ENCODE measurements around the gene IQSEC3.

Gene IQSEC3

DNA sequence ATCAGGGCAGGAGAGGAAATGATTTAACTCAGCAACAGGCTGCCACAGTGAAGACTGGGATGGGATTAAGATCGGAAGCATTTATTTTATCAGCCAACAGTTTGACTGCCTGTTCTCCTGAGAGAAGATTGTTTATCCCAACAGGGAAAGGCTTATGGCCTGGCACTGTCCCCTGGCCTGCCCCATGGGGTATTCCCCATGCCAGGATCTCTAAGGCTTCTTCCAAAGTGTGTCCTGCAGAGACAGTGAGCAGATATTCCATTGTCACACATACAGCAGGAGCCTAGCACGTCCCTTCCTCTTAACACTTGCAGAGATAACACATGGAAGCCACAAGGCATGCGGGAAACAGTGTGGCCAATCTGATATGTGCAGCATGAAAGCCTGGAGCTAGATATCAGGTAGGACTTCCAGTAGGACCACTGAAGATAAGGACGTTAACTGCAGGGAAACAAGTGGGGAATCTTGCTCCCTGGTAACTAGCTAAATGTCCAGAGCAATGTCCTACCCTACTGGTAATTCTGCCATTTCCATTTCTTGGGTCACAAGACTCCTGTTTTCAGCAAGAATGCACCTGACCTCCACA lies 48.2 kb downstream of the IQSEC3 start:
- H3K27ac ChIP-seq, result no peak overlapping the region
- H3K27me3 ChIP-seq (ENCODE audit: insufficient read depth, low read depth), result peaks cover 2% of the 10 kb centered on the region; the same call in 1 of the 2 replicates
- H3K36me3 ChIP-seq (ENCODE audit: insufficient read depth), result no peaks in the 10 kb centered on the region
- H3K4me2 ChIP-seq, result no peak overlapping the region
- TF ChIP-seq, protein P1, sequence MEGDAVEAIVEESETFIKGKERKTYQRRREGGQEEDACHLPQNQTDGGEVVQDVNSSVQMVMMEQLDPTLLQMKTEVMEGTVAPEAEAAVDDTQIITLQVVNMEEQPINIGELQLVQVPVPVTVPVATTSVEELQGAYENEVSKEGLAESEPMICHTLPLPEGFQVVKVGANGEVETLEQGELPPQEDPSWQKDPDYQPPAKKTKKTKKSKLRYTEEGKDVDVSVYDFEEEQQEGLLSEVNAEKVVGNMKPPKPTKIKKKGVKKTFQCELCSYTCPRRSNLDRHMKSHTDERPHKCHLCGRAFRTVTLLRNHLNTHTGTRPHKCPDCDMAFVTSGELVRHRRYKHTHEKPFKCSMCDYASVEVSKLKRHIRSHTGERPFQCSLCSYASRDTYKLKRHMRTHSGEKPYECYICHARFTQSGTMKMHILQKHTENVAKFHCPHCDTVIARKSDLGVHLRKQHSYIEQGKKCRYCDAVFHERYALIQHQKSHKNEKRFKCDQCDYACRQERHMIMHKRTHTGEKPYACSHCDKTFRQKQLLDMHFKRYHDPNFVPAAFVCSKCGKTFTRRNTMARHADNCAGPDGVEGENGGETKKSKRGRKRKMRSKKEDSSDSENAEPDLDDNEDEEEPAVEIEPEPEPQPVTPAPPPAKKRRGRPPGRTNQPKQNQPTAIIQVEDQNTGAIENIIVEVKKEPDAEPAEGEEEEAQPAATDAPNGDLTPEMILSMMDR (conservative IDR thresholded peaks at IDR 0.05; ENCODE audit: low read depth, low read length), result no peak
- no peaks in the 10 kb centered on the region for H3K79me2 ChIP-seq (ENCODE audit: insufficient read depth, low read depth)
- H2AFZ ChIP-seq (ENCODE audit: low read depth), result no peak overlapping the region
- no peak overlapping the region for H3K9ac ChIP-seq
- no peak overlapping the region for H3K4me3 ChIP-seq (IDR thresholded peaks at IDR 0.05; ENCODE audit: insufficient read depth, low read depth, low read length)
- peaks cover 15% of the 10 kb centered on the region for H3K4me1 ChIP-seq (ENCODE audit: low read depth, poor library complexity, severe bottlenecking)
- no peaks in the 10 kb centered on the region for H4K20me1 ChIP-seq (ENCODE audit: insufficient read depth)

DNA sequence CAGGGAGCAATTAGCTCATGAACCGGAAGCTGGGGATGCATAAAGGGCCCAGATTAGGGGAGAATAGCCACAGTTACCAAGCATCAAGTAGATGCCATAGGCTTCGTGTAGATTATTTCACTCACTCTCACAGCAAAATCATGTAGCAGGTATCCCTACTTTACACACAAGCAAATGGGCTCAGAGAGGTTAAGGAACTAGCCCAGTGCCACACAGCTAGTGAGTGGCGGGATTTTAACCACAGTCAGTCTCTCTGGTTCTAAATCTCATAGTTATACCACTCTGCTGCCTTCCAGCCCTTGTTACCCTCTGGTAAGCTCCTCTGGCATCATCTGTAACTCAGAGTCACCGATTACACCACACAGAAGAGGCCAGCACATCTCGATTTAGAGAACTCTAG lies 49.0 kb downstream of the IQSEC3 start:
- Histone ChIP-seq H3K79me2 (ENCODE audit: insufficient read depth, low read depth) (no peaks in the 10 kb centered on the region), H3K4me1 (ENCODE audit: low read depth, poor library complexity, severe bottlenecking) (peaks cover 15% of the 10 kb centered on the region), H2AFZ (ENCODE audit: low read depth) (no peak overlapping the region), H3K4me3 (IDR thresholded peaks at IDR 0.05; ENCODE audit: insufficient read depth, low read depth, low read length) (no peak overlapping the region), H3K27me3 (ENCODE audit: insufficient read depth, low read depth) (peaks cover 5% of the 10 kb centered on the region; the same call in 1 of the 2 replicates), H3K27ac (no peak overlapping the region), H4K20me1 (ENCODE audit: insufficient read depth) (no peaks in the 10 kb centered on the region), H3K4me2 (no peak overlapping the region), H3K36me3 (ENCODE audit: insufficient read depth) (no peaks in the 10 kb centered on the region), H3K9ac (no peak overlapping the region)
- TF ChIP-seq, protein P1 (conservative IDR thresholded peaks at IDR 0.05; ENCODE audit: low read depth, low read length), result no peak

- Histone ChIP-seq H3K79me2 (ENCODE audit: insufficient read depth, low read depth) (no peaks in the 10 kb centered on the region), H3K4me1 (ENCODE audit: low read depth, poor library complexity, severe bottlenecking) (peaks cover 15% of the 10 kb centered on the region), H4K20me1 (ENCODE audit: insufficient read depth) (no peaks in the 10 kb centered on the region), H3K27me3 (ENCODE audit: insufficient read depth, low read depth) (peaks cover 5% of the 10 kb centered on the region; the same call in 1 of the 2 replicates), H3K4me3 (IDR thresholded peaks at IDR 0.05; ENCODE audit: insufficient read depth, low read depth, low read length) (no peak overlapping the region), H3K9ac (no peak overlapping the region), H3K4me2 (no peak overlapping the region), H2AFZ (ENCODE audit: low read depth) (no peak overlapping the region), H3K27ac (no peak overlapping the region), H3K36me3 (ENCODE audit: insufficient read depth) (no peaks in the 10 kb centered on the region)
- TF ChIP-seq, protein P1 (conservative IDR thresholded peaks at IDR 0.05; ENCODE audit: low read depth, low read length), result no peak
These were observed 49.7 kb downstream of the IQSEC3 start for GRCh38 chr12:115960-116915.

- Histone ChIP-seq H3K4me1 (ENCODE audit: low read depth, poor library complexity, severe bottlenecking) (peaks cover 4% of the 10 kb centered on the region), H2AFZ (ENCODE audit: low read depth) (no peak overlapping the region), H3K9ac (no peak overlapping the region), H4K20me1 (ENCODE audit: insufficient read depth) (no peaks in the 10 kb centered on the region), H3K4me2 (no peak overlapping the region), H3K27me3 (ENCODE audit: insufficient read depth, low read depth) (peaks cover 8% of the 10 kb centered on the region), H3K4me3 (IDR thresholded peaks at IDR 0.05; ENCODE audit: insufficient read depth, low read depth, low read length) (no peak overlapping the region), H3K79me2 (ENCODE audit: insufficient read depth, low read depth) (no peaks in the 10 kb centered on the region), H3K36me3 (ENCODE audit: insufficient read depth) (no peaks in the 10 kb centered on the region), H3K27ac (no peak overlapping the region)
- TF ChIP-seq, protein P1 (conservative IDR thresholded peaks at IDR 0.05; ENCODE audit: low read depth, low read length), result no peak
These were observed 50.7 kb downstream of the IQSEC3 start for GRCh38 chr12:117311-117710.
